H1 (cell line): Measurements from ENCODE around the gene NPY1R. TPM values are rescaled to one million over a fixed set of nuclear protein-coding genes. Genes with fewer than 3 reads are reported as not detected.

Experiments used
- CTCF ChIA-PET: fragments of 300-600 bp; sonication (Branson Sonifier 250); formaldehyde crosslinking; loops from one replicate; lab custom pipeline; 2021; ENCODE audit not compliant: partially characterized antibody; lab: Charles Lee
- POLR2A ChIA-PET: fragments of 300-600 bp; sonication (Branson Sonifier 250); formaldehyde crosslinking; loops from one replicate; lab custom pipeline; 2021; ENCODE audit warnings: inconsistent platforms; ENCODE audit not compliant: partially characterized antibody; lab: Charles Lee
- DNase-seq, 2 experiments: peaks; one replicate each; pipeline versions ENCODE4 v3.0.0 to v3.0.0-alpha.2; 2010 to 2022; ENCODE audit warnings: low spot score in 2 of 2, low read depth in 1 of 2, mixed read lengths in 1 of 2
- FAIRE-seq: peaks from 2 replicates; lab custom pipeline; 2011; peaks lifted over from hg19 to GRCh38; lab: Jason Lieb, UNC
- H2AFZ ChIP-seq: 2 replicates; pipeline ENCODE4 v1.8.1; 2012; ENCODE audit warnings: low read length, inconsistent platforms
- H2AK5ac ChIP-seq: 2 replicates; pipeline ENCODE4 v1.6.1; 2013; ENCODE audit warnings: low read depth, low read length
- H2BK120ac ChIP-seq: replicated peaks from 2 replicates; pipeline ENCODE3; 2013; ENCODE audit warnings: low read depth, low read length, inconsistent platforms
- H2BK12ac ChIP-seq: 2 replicates; pipeline ENCODE4 v1.6.1; 2013; ENCODE audit warnings: low read depth, low read length
- H2BK15ac ChIP-seq: 2 replicates; pipeline ENCODE4 v1.6.1; 2013; ENCODE audit warnings: low read length
- H2BK20ac ChIP-seq: 2 replicates; pipeline ENCODE4 v1.6.1; 2013; ENCODE audit warnings: low read length
- H2BK5ac ChIP-seq: 2 replicates; pipeline ENCODE4 v1.6.1; 2013; ENCODE audit warnings: low read depth, low read length
- H3K14ac ChIP-seq: 2 replicates; pipeline ENCODE4 v1.6.1; 2013; ENCODE audit warnings: inconsistent platforms; ENCODE audit not compliant: insufficient read length
- H3K18ac ChIP-seq: 2 replicates; pipeline ENCODE4 v1.6.1; 2013; ENCODE audit warnings: low read length; ENCODE audit errors: extremely low read depth
- H3K23ac ChIP-seq: 2 replicates; pipeline ENCODE4 v1.6.1; 2013; ENCODE audit warnings: inconsistent platforms; ENCODE audit not compliant: insufficient read length
- H3K23me2 ChIP-seq: 2 replicates; pipeline ENCODE4 v1.6.1; 2013; ENCODE audit warnings: low read depth, low read length
- H3K27ac ChIP-seq: 2 replicates; pipeline ENCODE4 v1.6.1; 2011; ENCODE audit warnings: low read depth, low read length, inconsistent platforms
- H3K27me3 ChIP-seq, 4 experiments: replicated peaks in 1 of 4; 1 replicate in 1 of 4; 2 replicates in 3 of 4; pipeline versions ENCODE4 v1.6.1 to v1.8.1; 2011 to 2013; ENCODE audit warnings: low read length in 3 of 4, mild to moderate bottlenecking in 3 of 4, inconsistent platforms in 2 of 4, mixed read lengths in 2 of 4, moderate library complexity in 1 of 4; ENCODE audit not compliant: control insufficient read depth in 3 of 4, insufficient read depth in 3 of 4; ENCODE audit errors: extremely low read depth in 1 of 4
- H3K36me3 ChIP-seq, 4 experiments: 2 replicates each; pipeline versions ENCODE4 v1.6.1 to v1.8.1; 2011 to 2013; ENCODE audit warnings: mild to moderate bottlenecking in 4 of 4, low read length in 3 of 4, moderate library complexity in 2 of 4, control low read depth in 1 of 4, inconsistent platforms in 1 of 4; ENCODE audit not compliant: insufficient read depth in 4 of 4, control insufficient read depth in 2 of 4
- H3K4ac ChIP-seq: replicated peaks from 2 replicates; pipeline ENCODE3; 2013; ENCODE audit warnings: low read length, low read depth, mixed read lengths, inconsistent platforms; ENCODE audit not compliant: insufficient read length
- H3K4me1 ChIP-seq, 4 experiments: replicated peaks in 1 of 4; 1 replicate in 1 of 4; 2 replicates in 3 of 4; pipeline versions ENCODE4 v1.6.1 to v1.8.1; 2011 to 2013; ENCODE audit warnings: low read length in 3 of 4, inconsistent platforms in 2 of 4, mixed read lengths in 1 of 4; ENCODE audit not compliant: insufficient read depth in 4 of 4, control insufficient read depth in 3 of 4
- H3K4me2 ChIP-seq, 2 experiments: 2 replicates each; pipeline versions ENCODE4 v1.6.1 to v1.8.1; 2011 to 2013; ENCODE audit warnings: low read depth in 2 of 2, low read length in 2 of 2, control low read depth in 1 of 2, inconsistent platforms in 1 of 2, mild to moderate bottlenecking in 1 of 2; ENCODE audit not compliant: insufficient read depth in 1 of 2
- H3K4me3 ChIP-seq, 4 experiments: fragments of 200-600, 300-600 bp in 1 of 4; sonication (generic), shearing (Covaris generic), sonication (Bioruptor Twin) in 1 of 4; 2 replicates each; pipeline versions ENCODE4 v1.5.1 to v1.8.1; 2011 to 2016; ENCODE audit warnings: low read length in 4 of 4, low read depth in 3 of 4, control low read depth in 2 of 4, inconsistent platforms in 2 of 4, mild to moderate bottlenecking in 2 of 4, mixed read lengths in 1 of 4, moderate library complexity in 1 of 4; ENCODE audit not compliant: insufficient read depth in 2 of 4; ENCODE audit errors: extremely low read depth in 1 of 4
- H3K56ac ChIP-seq: replicated peaks from 2 replicates; pipeline ENCODE3; 2013; ENCODE audit warnings: low read depth, mild to moderate bottlenecking, mixed read lengths, low read length, inconsistent platforms; ENCODE audit not compliant: insufficient read length
- H3K79me1 ChIP-seq: 2 replicates; pipeline ENCODE4 v1.6.1; 2013; ENCODE audit warnings: low read depth, low read length, control low read depth
- H3K79me2 ChIP-seq, 2 experiments: 2 replicates each; pipeline versions ENCODE4 v1.6.1 to v1.8.1; 2012 to 2013; ENCODE audit warnings: low read length in 2 of 2, mild to moderate bottlenecking in 2 of 2, inconsistent platforms in 1 of 2; ENCODE audit not compliant: insufficient read depth in 2 of 2, control insufficient read depth in 1 of 2
- H3K9ac ChIP-seq, 4 experiments: replicated peaks in 1 of 4; 1 replicate in 1 of 4; 2 replicates in 3 of 4; pipeline versions ENCODE4 v1.6.1 to v1.8.1; 2011 to 2013; ENCODE audit warnings: low read depth in 3 of 4, low read length in 3 of 4, control low read depth in 2 of 4, mild to moderate bottlenecking in 2 of 4, moderate library complexity in 2 of 4, inconsistent platforms in 1 of 4; ENCODE audit errors: extremely low read depth in 1 of 4
- H3K9me3 ChIP-seq, 2 experiments: 2 replicates each; pipeline versions ENCODE4 v1.6.1 to v1.8.1; 2012 to 2013; ENCODE audit warnings: mild to moderate bottlenecking in 2 of 2, moderate library complexity in 2 of 2, control low read depth in 1 of 2, inconsistent platforms in 1 of 2, low read depth in 1 of 2, low read length in 1 of 2, mixed read lengths in 1 of 2; ENCODE audit not compliant: insufficient read depth in 2 of 2
- H4K20me1 ChIP-seq, 2 experiments: replicated peaks in 1 of 2; 2 replicates each; pipeline versions ENCODE3 to v1.8.1; 2011 to 2013; ENCODE audit warnings: inconsistent platforms in 2 of 2, low read length in 2 of 2, mild to moderate bottlenecking in 1 of 2; ENCODE audit not compliant: insufficient read depth in 2 of 2, control insufficient read depth in 1 of 2
- H4K5ac ChIP-seq: 2 replicates; pipeline ENCODE4 v1.6.1; 2013; ENCODE audit warnings: low read length, low read depth, mixed read lengths, inconsistent platforms; ENCODE audit not compliant: insufficient read length
- H4K8ac ChIP-seq: 2 replicates; pipeline ENCODE4 v1.8.0; 2013; ENCODE audit warnings: mild to moderate bottlenecking, moderate library complexity, low read length, inconsistent platforms; ENCODE audit not compliant: insufficient read depth; ENCODE audit errors: extremely low read depth
- H4K91ac ChIP-seq: replicated peaks from 2 replicates; pipeline ENCODE3; 2013; ENCODE audit warnings: low read length, mixed read lengths, inconsistent platforms; ENCODE audit not compliant: insufficient read length
- ASH2L ChIP-seq: fragments of 200-600, 300-600 bp; sonication (generic); IDR thresholded peaks from one replicate; pipeline ENCODE4 v1.7.1; 2017; ENCODE audit warnings: low read length
- ATF3 ChIP-seq: IDR thresholded peaks from 2 replicates; pipeline ENCODE4 v1.6.1; 2011; ENCODE audit warnings: low read depth, mild to moderate bottlenecking, low read length; ENCODE audit not compliant: insufficient read depth
- CBX5 ChIP-seq: fragments of 300-800, 300-1000 bp; sonication (generic); IDR thresholded peaks from 2 replicates; pipeline ENCODE4 v1.7.1; 2016; ENCODE audit warnings: antibody characterized with exemption, low read length, low read depth
- CEBPB ChIP-seq: IDR thresholded peaks from 2 replicates; pipeline ENCODE4 v1.6.1; 2012; ENCODE audit warnings: low read depth, low read length
- RXRA ChIP-seq: IDR thresholded peaks from 2 replicates; pipeline ENCODE4 v1.6.1; 2011; ENCODE audit warnings: low read depth, mild to moderate bottlenecking, low read length, moderate library complexity; ENCODE audit not compliant: insufficient read depth
- SP1 ChIP-seq: IDR thresholded peaks from 2 replicates; pipeline ENCODE4 v1.6.1; 2011; ENCODE audit warnings: low read depth, low read length
- TBP ChIP-seq: IDR thresholded peaks from 2 replicates; pipeline ENCODE4 v1.6.1; 2011; ENCODE audit warnings: low read depth, low read length, improper control_type of control experiment
- WGBS, 2 experiments: shearing (Covaris generic) in 1 of 2; methylation state at CpG; one replicate each; pipeline versions ENCODE4 v1.1.6 to v1.1.7; 2013 to 2015; ENCODE audit warnings: low lambda C conversion rate in 2 of 2, mixed read lengths in 2 of 2, inconsistent platforms in 1 of 2, low coverage in 1 of 2, missing lambda C conversion rate in 1 of 2; ENCODE audit not compliant: insufficient replicate concordance in 2 of 2, insufficient coverage in 1 of 2, insufficient read length in 1 of 2; ENCODE audit errors: extremely low coverage in 1 of 2, missing lambda C conversion rate in 1 of 2; 5-methylcytosine and 5-hydroxymethylcytosine counted together
- polyA plus RNA-seq, 7 experiments: library from polyadenylated mRNA; depleted of rRNA in 3 of 7; stranded (reverse) in 5 of 7; unstranded in 2 of 7; fragments of >200 nt in 5 of 7; fragments of 200-250 nt in 2 of 7; gene quantifications; 1 replicate in 5 of 7; 2 replicates in 1 of 7; 4 replicates in 1 of 7; pipeline versions ENCODE4 v1.2.1 to v1.2.3, GENCODE V29; 2011 to 2013; ENCODE audit warnings: missing spikeins in 2 of 7, mixed read lengths in 2 of 7
- total RNA-seq: library from RNA; stranded (reverse); fragmentation: NEBNext Ultra II Directional; extraction: Animal tissue kit (Norgen Biotek cat#: 25700); gene quantifications from 2 replicates; pipeline ENCODE4 v1.2.1, GENCODE V29; 2021
- TF ChIP-seq, protein P1 (sequence below): IDR thresholded peaks from 2 replicates; pipeline ENCODE4 v1.6.1; 2012; ENCODE audit warnings: low read length, inconsistent platforms

The NPY1R gene
- total and polyA plus RNA-seq, 2 of the 8 experiments (the other 6 are each of a cell fraction or from before 2014, with no cell fraction given): 5.9 to 6.3 TPM

GRCh38 chr4:163330916-163331628, 1.3 kb downstream of the NPY1R start:
- POLR2A ChIA-PET: interaction anchor here (1.1 to 2.8 kb wide), 6 partner anchors 9 to 217 kb away, joined by 3 to 15 read pairs (median 6); partner anchors contain the start of genes NAF1 and TMA16
- no peak for FAIRE-seq

More at GRCh38 chr4:163330916-163331628, 1.3 kb downstream of the NPY1R start:
- Histone ChIP-seq H2BK12ac (no peak overlapping the region; the same call in 1 of the 2 replicates), H3K36me3 (no peaks in the 10 kb centered on the region; a peak in 1 of 8 replicates), H2AK5ac (no peak overlapping the region), H3K18ac (no peak overlapping the region), H3K79me2 (peaks cover 0 to 5% of the 10 kb centered on the region in 2 experiments; a peak in 1 of 4 replicates), H2BK15ac (no peak overlapping the region), H3K4me2 (peak overlapping the region; percentile 75 to 95), H3K4ac (no peak overlapping the region), H3K23ac (no peak overlapping the region), H3K23me2 (peaks cover 13% of the 10 kb centered on the region), H4K8ac (no peak overlapping the region), H4K91ac (no peak overlapping the region), H2BK5ac (no peak overlapping the region), H3K4me1 (0 out of 7 replicates have a peak, but pooled peaks cover 0 to 2% (median 0%) of the 10 kb centered on the region in 4 experiments), H2BK20ac (no peak overlapping the region), H3K27me3 (peaks cover 4 to 16% (median 12%) of the 10 kb centered on the region in 4 experiments; a peak in 6 of 7 replicates), H3K14ac (no peak overlapping the region), H3K9ac (peak overlapping the region in 1 of 4 experiments; percentile 64; a peak in 1 of 7 replicates), H3K79me1 (0 out of 2 replicates have a peak, but pooled peaks cover 2% of the 10 kb centered on the region), H2AFZ (no peak overlapping the region), H3K4me3 (peak overlapping the region; percentile 50 to 83 (median 80)), H4K5ac (no peak overlapping the region), H3K27ac (no peak overlapping the region), H2BK120ac (no peak overlapping the region), H3K56ac (no peak overlapping the region), H3K9me3 (peaks cover 0 to 3% of the 10 kb centered on the region in 2 experiments; a peak in 2 of 4 replicates), H4K20me1 (no peaks in the 10 kb centered on the region)
- TF ChIP-seq ASH2L: no peak
- TF ChIP-seq, protein P1, sequence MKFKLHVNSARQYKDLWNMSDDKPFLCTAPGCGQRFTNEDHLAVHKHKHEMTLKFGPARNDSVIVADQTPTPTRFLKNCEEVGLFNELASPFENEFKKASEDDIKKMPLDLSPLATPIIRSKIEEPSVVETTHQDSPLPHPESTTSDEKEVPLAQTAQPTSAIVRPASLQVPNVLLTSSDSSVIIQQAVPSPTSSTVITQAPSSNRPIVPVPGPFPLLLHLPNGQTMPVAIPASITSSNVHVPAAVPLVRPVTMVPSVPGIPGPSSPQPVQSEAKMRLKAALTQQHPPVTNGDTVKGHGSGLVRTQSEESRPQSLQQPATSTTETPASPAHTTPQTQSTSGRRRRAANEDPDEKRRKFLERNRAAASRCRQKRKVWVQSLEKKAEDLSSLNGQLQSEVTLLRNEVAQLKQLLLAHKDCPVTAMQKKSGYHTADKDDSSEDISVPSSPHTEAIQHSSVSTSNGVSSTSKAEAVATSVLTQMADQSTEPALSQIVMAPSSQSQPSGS: no peak
- TF ChIP-seq CEBPB: peak; percentile 94
- TF ChIP-seq TBP: no peak
- no peak for TF ChIP-seq SP1
- no peak for TF ChIP-seq RXRA
- no peak for TF ChIP-seq CBX5
- TF ChIP-seq ATF3: no peak
- no peak for DNase-seq
- 73 to 100% methylated on average over 1 to 16 of the region's 16 CpGs for WGBS, 2 experiments
- CTCF ChIA-PET: interaction anchor here (0.8 to 4.7 kb wide), 25 partner anchors 19 to 834 kb away, joined by 3 to 75 read pairs (median 4); partner anchors contain the start of gene NAF1
